ENCODE data around the gene ID1.

The ID1 gene

DNA sequence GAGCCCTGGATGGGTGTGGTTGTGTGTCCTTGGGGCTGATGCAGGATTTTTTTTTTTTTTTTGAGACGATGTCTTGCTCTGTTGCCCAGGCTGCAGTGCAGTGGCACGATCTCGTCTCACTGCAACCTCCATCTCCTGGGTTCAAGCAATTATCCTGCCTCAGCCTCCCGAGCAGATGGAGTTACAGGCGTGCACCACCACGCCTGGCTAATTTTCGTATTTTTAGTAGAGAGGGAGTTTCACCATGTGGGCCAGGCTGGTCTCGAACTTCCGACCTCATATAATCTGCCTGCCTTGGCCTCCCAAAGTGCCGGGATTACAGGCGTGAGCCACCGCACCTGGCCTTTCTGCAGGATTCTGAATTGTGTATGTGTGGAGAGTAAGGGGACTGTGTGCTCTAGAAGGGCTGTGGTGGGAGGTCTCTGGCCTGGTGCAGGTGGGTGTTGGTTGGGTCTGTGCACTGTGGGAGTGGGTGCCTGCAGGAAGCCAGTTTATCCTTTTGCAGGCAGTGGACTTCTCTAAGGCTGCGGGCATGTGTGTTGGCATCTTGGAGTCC is 11.0 kb upstream of the ID1 start (continued):
- TF ChIP-seq, protein P1, sequence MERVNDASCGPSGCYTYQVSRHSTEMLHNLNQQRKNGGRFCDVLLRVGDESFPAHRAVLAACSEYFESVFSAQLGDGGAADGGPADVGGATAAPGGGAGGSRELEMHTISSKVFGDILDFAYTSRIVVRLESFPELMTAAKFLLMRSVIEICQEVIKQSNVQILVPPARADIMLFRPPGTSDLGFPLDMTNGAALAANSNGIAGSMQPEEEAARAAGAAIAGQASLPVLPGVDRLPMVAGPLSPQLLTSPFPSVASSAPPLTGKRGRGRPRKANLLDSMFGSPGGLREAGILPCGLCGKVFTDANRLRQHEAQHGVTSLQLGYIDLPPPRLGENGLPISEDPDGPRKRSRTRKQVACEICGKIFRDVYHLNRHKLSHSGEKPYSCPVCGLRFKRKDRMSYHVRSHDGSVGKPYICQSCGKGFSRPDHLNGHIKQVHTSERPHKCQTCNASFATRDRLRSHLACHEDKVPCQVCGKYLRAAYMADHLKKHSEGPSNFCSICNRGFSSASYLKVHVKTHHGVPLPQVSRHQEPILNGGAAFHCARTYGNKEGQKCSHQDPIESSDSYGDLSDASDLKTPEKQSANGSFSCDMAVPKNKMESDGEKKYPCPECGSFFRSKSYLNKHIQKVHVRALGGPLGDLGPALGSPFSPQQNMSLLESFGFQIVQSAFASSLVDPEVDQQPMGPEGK (CRISPR knock-in tag; IDR thresholded peaks at IDR 0.05; ENCODE audit: borderline replicate concordance): no peak
- TF ChIP-seq BACH2 (CRISPR knock-in tag; IDR thresholded peaks at IDR 0.05; ENCODE audit: borderline replicate concordance) (no peak), RARB (CRISPR knock-in tag; IDR thresholded peaks at IDR 0.05) (no peak), OSR1 (CRISPR knock-in tag; IDR thresholded peaks at IDR 0.05) (no peak)
- TF ChIP-seq, protein P2, sequence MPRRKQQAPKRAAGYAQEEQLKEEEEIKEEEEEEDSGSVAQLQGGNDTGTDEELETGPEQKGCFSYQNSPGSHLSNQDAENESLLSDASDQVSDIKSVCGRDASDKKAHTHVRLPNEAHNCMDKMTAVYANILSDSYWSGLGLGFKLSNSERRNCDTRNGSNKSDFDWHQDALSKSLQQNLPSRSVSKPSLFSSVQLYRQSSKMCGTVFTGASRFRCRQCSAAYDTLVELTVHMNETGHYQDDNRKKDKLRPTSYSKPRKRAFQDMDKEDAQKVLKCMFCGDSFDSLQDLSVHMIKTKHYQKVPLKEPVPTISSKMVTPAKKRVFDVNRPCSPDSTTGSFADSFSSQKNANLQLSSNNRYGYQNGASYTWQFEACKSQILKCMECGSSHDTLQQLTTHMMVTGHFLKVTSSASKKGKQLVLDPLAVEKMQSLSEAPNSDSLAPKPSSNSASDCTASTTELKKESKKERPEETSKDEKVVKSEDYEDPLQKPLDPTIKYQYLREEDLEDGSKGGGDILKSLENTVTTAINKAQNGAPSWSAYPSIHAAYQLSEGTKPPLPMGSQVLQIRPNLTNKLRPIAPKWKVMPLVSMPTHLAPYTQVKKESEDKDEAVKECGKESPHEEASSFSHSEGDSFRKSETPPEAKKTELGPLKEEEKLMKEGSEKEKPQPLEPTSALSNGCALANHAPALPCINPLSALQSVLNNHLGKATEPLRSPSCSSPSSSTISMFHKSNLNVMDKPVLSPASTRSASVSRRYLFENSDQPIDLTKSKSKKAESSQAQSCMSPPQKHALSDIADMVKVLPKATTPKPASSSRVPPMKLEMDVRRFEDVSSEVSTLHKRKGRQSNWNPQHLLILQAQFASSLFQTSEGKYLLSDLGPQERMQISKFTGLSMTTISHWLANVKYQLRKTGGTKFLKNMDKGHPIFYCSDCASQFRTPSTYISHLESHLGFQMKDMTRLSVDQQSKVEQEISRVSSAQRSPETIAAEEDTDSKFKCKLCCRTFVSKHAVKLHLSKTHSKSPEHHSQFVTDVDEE (CRISPR knock-in tag; IDR thresholded peaks at IDR 0.05): no peak

DNA sequence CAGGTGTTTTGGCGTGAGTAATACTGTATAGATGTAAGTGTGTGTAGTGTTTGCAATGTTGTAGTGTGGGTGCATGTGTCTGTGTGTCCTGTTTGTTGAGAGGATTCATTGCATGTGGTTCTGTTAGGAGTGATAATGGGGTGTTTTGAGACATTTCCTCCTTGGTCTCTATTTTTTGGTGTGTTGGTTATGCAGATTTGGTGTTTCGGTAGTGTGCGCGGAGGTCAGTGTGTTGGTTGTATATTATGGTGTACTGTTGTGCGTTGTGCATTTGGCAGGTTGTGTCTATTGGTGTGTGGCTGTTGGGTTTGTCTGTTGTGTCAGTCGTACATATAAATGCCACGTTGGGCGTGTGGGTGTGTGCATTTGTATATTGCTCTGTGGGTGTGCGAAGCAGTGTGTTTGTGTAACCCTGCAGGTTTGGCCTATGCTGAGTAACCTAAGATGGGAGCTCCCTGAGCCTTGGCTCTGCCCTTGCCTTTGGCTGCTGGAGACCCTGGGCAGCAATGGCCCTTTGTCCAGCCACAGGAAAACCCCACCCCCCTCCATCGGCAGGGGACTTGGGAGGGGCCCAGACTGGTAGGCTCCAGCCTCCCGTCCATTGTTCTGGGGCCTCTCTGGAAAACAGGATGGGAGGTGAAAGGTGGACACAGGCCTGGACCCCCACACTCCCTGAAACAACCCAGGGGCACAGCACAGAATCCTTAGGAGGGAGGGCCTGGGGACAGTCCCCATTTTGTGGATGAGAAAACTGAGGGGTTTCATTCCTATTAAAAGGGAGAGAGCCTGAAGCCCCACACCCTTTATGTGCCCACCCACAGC is 10.3 kb upstream of the ID1 start:
- no peak for ATAC-seq

DNA sequence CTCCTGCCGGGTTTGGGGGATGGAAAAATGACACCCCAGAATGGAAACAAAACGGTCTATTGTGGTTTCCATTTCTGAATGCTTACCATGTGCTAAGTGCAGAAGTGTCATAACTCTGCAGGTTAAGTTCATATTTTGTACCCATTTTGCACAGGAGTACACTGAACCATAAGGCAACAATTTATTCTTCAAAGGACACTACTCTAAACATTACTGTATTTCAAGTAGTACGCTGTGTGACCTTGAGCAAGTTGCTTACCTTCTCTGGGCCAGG is 9.8 kb upstream of the ID1 start:
- TF ChIP-seq, protein P3, sequence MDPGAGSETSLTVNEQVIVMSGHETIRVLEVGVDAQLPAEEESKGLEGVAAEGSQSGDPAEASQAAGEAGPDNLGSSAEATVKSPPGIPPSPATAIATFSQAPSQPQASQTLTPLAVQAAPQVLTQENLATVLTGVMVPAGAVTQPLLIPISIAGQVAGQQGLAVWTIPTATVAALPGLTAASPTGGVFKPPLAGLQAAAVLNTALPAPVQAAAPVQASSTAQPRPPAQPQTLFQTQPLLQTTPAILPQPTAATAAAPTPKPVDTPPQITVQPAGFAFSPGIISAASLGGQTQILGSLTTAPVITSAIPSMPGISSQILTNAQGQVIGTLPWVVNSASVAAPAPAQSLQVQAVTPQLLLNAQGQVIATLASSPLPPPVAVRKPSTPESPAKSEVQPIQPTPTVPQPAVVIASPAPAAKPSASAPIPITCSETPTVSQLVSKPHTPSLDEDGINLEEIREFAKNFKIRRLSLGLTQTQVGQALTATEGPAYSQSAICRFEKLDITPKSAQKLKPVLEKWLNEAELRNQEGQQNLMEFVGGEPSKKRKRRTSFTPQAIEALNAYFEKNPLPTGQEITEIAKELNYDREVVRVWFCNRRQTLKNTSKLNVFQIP (CRISPR knock-in tag; IDR thresholded peaks at IDR 0.05; ENCODE audit: borderline replicate concordance, low read depth): no peak
- TF ChIP-seq, protein P1 (CRISPR knock-in tag; IDR thresholded peaks at IDR 0.05; ENCODE audit: borderline replicate concordance): no peak
- TF ChIP-seq ZNF70 (CRISPR knock-in tag; IDR thresholded peaks at IDR 0.05) (no peak), CSDC2 (CRISPR knock-in tag; IDR thresholded peaks at IDR 0.05) (no peak), ZNF565 (CRISPR knock-in tag; conservative IDR thresholded peaks at IDR 0.05; ENCODE audit: low read depth) (no peak)
- TF ChIP-seq, protein P4, sequence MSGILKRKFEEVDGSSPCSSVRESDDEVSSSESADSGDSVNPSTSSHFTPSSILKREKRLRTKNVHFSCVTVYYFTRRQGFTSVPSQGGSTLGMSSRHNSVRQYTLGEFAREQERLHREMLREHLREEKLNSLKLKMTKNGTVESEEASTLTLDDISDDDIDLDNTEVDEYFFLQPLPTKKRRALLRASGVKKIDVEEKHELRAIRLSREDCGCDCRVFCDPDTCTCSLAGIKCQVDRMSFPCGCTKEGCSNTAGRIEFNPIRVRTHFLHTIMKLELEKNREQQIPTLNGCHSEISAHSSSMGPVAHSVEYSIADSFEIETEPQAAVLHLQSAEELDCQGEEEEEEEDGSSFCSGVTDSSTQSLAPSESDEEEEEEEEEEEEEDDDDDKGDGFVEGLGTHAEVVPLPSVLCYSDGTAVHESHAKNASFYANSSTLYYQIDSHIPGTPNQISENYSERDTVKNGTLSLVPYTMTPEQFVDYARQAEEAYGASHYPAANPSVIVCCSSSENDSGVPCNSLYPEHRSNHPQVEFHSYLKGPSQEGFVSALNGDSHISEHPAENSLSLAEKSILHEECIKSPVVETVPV (CRISPR knock-in tag; IDR thresholded peaks at IDR 0.05): no peak

More for the DNA sequence above, 10.3 kb upstream of the ID1 start:
- TF ChIP-seq, protein P5, sequence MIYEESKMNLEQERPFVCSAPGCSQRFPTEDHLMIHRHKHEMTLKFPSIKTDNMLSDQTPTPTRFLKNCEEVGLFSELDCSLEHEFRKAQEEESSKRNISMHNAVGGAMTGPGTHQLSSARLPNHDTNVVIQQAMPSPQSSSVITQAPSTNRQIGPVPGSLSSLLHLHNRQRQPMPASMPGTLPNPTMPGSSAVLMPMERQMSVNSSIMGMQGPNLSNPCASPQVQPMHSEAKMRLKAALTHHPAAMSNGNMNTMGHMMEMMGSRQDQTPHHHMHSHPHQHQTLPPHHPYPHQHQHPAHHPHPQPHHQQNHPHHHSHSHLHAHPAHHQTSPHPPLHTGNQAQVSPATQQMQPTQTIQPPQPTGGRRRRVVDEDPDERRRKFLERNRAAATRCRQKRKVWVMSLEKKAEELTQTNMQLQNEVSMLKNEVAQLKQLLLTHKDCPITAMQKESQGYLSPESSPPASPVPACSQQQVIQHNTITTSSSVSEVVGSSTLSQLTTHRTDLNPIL (CRISPR knock-in tag; IDR thresholded peaks at IDR 0.05; ENCODE audit: low read depth): no peak
- TF ChIP-seq, protein P1 (CRISPR knock-in tag; IDR thresholded peaks at IDR 0.05; ENCODE audit: borderline replicate concordance): no peak

More for the DNA sequence above, 9.8 kb upstream of the ID1 start:
- ATAC-seq: no peak
